Hypothalamus (tissue), 51 donors: Measurements from ENCODE around the gene GDF15.
A peak's percentile ranks its signal among the peaks of the same experiment; 100 is the strongest.
"Not testable (repeated sequence)": the region's sequence is repeated elsewhere in the genome, so short reads cannot be mapped to it uniquely, and the experiment has no call there.

Experiments
- DNase-seq, 51 donors: peaks; one replicate each; lab custom pipeline; 2025; lab: John Stamatoyannopoulos, UW

GDF15 gene

DNA sequence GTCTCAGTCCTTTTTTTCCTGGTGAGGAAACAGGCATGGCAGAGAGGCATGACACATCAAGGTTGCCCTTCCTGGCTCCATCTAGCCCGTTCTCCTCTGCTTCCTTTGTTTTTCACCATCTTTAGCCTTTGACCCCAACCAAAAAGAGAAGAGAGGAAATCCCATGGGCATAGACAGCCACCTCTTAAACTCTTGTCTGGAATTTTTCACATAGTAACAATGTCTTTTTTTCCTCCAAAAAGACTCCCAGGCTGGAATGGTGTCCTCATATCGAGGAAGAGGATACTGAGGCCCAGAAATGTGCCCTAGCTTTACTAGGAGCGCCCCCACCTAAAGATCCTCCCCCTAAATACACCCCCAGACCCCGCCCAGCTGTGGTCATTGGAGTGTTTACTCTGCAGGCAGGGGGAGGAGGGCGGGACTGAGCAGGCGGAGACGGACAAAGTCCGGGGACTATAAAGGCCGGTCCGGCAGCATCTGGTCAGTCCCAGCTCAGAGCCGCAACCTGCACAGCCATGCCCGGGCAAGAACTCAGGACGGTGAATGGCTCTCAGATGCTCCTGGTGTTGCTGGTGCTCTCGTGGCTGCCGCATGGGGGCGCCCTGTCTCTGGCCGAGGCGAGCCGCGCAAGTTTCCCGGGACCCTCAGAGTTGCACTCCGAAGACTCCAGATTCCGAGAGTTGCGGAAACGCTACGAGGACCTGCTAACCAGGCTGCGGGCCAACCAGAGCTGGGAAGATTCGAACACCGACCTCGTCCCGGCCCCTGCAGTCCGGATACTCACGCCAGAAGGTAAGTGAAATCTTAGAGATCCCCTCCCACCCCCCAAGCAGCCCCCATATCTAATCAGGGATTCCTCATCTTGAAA is at the start of gene GDF15:
TSS of gene GDF15 (plus strand) at position 484 of the 868 bp plus-strand sequence. CDS start at position 516, 32 bp downstream.
- no peak for DNase-seq

DNA sequence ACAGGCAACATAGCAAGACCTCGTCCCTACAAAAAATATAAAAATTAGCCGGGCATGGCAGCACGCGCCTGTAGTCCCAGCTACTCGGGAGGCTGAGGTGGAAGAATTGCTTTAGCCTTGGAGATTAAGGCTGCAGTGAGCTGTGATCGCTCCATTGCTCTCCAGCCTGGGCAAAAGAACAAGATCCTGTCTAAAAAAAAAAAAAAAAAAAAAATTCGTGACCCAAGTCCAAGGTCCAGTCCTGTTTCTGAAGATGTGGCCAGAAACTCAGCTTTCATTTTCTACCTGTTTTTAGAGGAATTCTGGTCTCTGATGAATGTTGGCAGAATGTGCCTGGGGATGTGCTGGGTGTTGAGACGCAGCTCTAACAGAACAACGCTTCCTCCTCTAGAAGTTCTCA is 47.4 kb upstream of the GDF15 start:
- no peak for DNase-seq

DNA sequence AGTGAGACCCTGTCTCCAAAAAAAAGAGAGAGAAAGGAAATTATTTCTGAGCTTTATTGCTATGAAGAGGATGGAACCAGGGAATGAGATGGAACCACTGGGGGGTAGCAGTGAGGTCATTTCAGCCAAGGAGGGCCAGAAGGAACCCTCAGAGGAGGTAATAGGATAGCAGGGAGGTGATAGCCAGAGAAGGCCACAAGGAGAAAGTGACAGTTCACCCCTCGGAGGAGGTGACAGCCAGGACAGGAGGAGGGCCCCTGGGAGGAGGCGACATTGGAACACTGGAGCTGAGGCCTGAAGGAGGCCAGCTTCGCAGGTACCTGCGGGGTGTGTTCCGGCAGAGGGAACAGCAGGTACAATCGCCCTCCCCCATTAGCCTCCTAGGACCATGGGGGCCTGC is 46.2 kb upstream of the GDF15 start:
- no peak for DNase-seq

DNA sequence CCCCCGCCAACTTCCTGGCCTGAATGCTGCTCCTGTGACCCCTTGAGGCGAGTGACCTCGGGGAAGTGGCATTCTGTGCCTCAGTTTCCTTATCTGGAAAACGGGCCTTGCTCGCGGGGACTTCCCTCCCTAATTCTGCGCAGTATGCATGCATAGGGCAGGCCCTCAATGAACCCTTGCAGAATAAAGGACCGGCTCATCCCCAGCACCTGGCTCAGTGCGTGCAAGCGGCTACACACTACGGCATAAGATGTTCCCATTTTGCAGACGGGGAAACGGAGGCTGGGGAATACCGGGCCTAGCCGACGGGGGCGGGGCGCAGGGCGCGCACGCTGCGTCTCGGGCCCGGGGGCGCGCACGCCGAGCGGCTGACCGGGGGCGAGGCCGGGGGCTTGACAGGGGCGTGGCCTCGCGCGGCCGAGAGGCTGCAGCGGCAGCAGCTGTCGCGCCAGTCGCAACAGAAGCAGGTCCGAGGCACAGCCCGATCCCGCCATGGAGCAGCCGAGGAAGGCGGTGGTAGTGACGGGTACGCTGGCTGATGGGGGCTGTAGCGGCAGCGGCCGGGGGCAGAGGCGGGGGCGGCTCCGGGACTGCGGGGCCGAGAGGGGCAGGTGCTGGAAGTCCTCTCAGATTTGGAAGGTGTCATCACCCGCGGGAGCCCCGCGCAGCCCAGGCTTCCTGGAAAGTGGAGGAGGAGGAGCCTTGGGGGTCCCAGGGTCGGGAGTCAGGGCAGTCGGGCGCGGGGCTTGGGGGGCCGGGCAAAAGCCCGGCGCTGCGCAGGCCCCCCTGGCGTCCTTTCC is 45.6 kb upstream of the GDF15 start, which contains the start of gene PGPEP1:
TSS of gene PGPEP1 (plus strand) at position 409 of the 800 bp plus-strand sequence. CDS start at position 493, 84 bp downstream.
- DNase-seq, result peak in 47 of 51 donors; percentile 8 to 75 (median 51)

GRCh38 chr19:18340990-18341868 is 44.7 kb upstream of the GDF15 start:
- peak in 39 of 51 donors; percentile 2 to 74 (median 33) for DNase-seq

- no peak for DNase-seq
Measured at GRCh38 chr19:18342090-18342632, 43.8 kb upstream of the GDF15 start.

DNA sequence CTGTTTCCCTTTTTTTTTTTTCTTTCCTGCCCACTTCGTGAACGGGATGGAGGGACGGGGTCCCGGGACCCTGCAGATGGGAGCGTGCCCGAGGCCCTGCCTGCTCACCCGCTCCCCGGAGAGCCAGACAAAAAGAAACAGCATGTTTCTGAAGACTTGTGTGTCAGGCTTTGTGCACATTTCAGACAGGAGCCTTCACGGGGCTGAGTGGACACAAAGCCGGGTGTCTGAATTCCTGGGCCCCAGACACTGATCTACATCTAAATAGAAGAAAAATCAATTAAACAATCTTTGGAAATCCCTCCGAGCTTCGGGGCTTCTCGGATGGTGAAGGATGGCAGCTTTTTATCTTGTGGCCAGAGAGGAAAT is 41.4 kb upstream of the GDF15 start:
- no peak for DNase-seq

GRCh38 chr19:18345296-18345695 is 40.7 kb upstream of the GDF15 start:
- DNase-seq, result no peak

GRCh38 chr19:18346091-18346490 is 39.9 kb upstream of the GDF15 start:
- DNase-seq, result no peak

DNA sequence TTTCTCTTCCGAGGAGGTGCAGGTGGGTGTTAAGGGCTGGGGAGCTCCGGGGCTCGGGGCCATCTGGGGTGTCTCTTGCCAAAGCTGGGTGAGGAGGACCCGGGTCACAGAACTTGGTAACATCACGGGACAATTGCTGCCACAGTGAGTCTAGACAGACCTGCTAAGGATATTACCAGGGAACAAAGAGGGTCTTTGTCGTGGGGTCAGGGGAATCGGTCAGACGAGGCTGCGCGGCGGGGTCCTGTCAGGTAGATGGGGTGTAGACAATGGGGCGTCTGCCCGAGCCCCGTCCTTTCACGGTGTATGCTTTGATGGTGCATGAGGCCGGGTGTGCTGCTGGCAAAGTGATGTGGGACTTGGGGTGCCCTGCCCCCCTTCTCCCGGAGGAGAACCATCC is 37.8 kb upstream of the GDF15 start:
- no peak for DNase-seq

DNA sequence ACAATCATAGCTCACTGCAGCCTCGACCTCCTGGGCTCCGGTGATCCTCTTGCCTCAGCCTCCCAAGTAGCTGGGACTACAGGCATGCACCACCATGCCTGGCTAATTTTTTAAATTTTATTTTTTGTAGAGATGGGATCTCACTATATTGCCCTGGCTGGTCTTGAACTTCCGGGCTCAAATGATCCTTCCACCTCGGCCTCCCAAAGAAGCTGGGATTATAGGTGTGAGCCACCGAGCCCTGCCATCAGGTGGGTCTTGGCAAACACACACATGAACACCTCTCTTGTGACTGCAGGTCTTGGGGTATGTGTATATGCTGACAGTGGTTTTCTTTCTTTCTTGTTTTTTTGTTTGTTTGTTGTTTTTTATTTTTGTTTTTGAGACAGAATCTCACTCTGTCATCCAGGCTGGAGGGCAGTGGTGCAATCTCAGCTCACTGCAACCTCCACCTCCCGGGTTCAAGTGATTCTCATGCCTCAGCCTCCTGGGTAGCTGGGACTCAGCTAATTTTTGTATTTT is 37.1 kb upstream of the GDF15 start:
- not testable (repeated sequence) for DNase-seq

- DNase-seq, result peak in 11 of 51 donors; percentile 2 to 32 (median 6)
Measured at GRCh38 chr19:18349524-18350128, 36.3 kb upstream of the GDF15 start.

- no peak for DNase-seq
Measured at GRCh38 chr19:18350490-18350889, 35.5 kb upstream of the GDF15 start.

DNA sequence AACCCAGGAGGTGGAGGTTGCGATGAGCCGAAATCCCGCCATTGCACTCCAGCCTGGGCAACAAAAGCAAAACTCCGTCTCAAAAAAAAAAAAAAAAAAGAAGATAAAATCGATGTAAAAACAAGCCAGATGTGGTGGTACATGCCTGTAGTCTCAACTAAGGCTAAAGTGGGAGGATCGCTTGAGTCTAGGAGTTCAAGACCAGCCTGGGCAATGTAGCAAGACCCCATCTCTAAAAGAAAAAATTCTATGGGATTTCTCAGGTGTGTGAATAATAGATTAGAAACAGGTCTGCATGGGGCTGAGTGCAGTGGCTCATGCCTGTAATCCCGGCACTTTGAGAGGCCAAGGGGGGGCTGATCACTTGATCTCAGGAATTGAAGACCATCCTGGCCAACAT is 34.4 kb upstream of the GDF15 start:
- no peak for DNase-seq

- no peak for DNase-seq
Measured at GRCh38 chr19:18353378-18354005, 32.5 kb upstream of the GDF15 start.

GRCh38 chr19:18354743-18355142 is 31.2 kb upstream of the GDF15 start:
- not testable (repeated sequence) for DNase-seq

GRCh38 chr19:18357041-18357440 is 28.9 kb upstream of the GDF15 start:
- no peak for DNase-seq

GRCh38 chr19:18361646-18362045 is 24.3 kb upstream of the GDF15 start:
- no peak for DNase-seq

GRCh38 chr19:18362934-18363542 is 22.9 kb upstream of the GDF15 start:
- DNase-seq, result no peak
